H9 (cell line): ENCODE results near the gene GUCY1A1. TPM values are rescaled to one million over a fixed set of nuclear protein-coding genes. Genes with fewer than 3 reads are reported as not detected.

Source experiments
- DNase-seq: peaks from one replicate; pipeline ENCODE4 v3.0.0-alpha.2; 2017
- H2AFZ ChIP-seq: one replicate; pipeline ENCODE4 v1.6.1; 2013; ENCODE audit warnings: mild to moderate bottlenecking, low read length, control low read depth, moderate library complexity
- H2AK5ac ChIP-seq: 2 replicates; pipeline ENCODE4 v1.6.1; 2013; ENCODE audit warnings: low read length, control low read depth, mixed read lengths; ENCODE audit not compliant: insufficient read length
- H2BK120ac ChIP-seq: one replicate; pipeline ENCODE4 v1.6.1; 2013; ENCODE audit warnings: low read depth, mild to moderate bottlenecking, low read length, control low read depth, inconsistent platforms; ENCODE audit not compliant: poor library complexity, severe bottlenecking
- H2BK12ac ChIP-seq: 2 replicates; pipeline ENCODE4 v1.6.1; 2013; ENCODE audit warnings: low read length, control low read depth, mixed read lengths, low read depth; ENCODE audit not compliant: insufficient read length
- H2BK15ac ChIP-seq: 2 replicates; pipeline ENCODE4 v1.6.1; 2013; ENCODE audit warnings: low read depth, low read length, control low read depth
- H2BK20ac ChIP-seq: one replicate; pipeline ENCODE4 v1.6.1; 2013; ENCODE audit warnings: low read depth, mild to moderate bottlenecking, low read length, control low read depth, inconsistent platforms; ENCODE audit not compliant: poor library complexity, severe bottlenecking
- H2BK5ac ChIP-seq: 2 replicates; pipeline ENCODE4 v1.6.1; 2013; ENCODE audit warnings: low read length, control low read depth, mixed read lengths; ENCODE audit not compliant: insufficient read length
- H3K14ac ChIP-seq: 2 replicates; pipeline ENCODE4 v1.6.1; 2013; ENCODE audit warnings: low read length, control low read depth; ENCODE audit not compliant: insufficient read depth
- H3K18ac ChIP-seq: 2 replicates; pipeline ENCODE4 v1.6.1; 2013; ENCODE audit warnings: low read depth, mild to moderate bottlenecking, mixed read lengths, low read length, control low read depth; ENCODE audit not compliant: insufficient read length
- H3K23ac ChIP-seq: 2 replicates; pipeline ENCODE4 v1.6.1; 2013; ENCODE audit warnings: low read length, control low read depth, mixed read lengths, low read depth; ENCODE audit not compliant: insufficient read length
- H3K23me2 ChIP-seq: 2 replicates; pipeline ENCODE4 v1.6.1; 2013; ENCODE audit warnings: low read depth, mild to moderate bottlenecking, mixed read lengths, low read length, control low read depth; ENCODE audit not compliant: insufficient read length, poor library complexity, severe bottlenecking
- H3K27ac ChIP-seq: 2 replicates; pipeline ENCODE4 v1.5.1; 2013; ENCODE audit warnings: low read length, control low read depth, mixed read lengths, low read depth; ENCODE audit not compliant: insufficient read length
- H3K27me3 ChIP-seq: 2 replicates; pipeline ENCODE4 v1.6.1; 2013; ENCODE audit warnings: low read length, control low read depth, inconsistent platforms; ENCODE audit not compliant: insufficient read depth
- H3K4ac ChIP-seq: 2 replicates; pipeline ENCODE4 v1.6.1; 2013; ENCODE audit warnings: low read depth, mild to moderate bottlenecking, control low read depth, inconsistent platforms, low read length, moderate library complexity
- H3K4me1 ChIP-seq: 2 replicates; pipeline ENCODE4 v1.6.1; 2013; ENCODE audit warnings: low read length, control low read depth, inconsistent platforms; ENCODE audit not compliant: insufficient read depth
- H3K4me2 ChIP-seq: 2 replicates; pipeline ENCODE4 v1.6.1; 2013; ENCODE audit warnings: low read length, control low read depth, mixed read lengths; ENCODE audit not compliant: insufficient read length, insufficient read depth
- H3K56ac ChIP-seq: 2 replicates; pipeline ENCODE4 v1.6.1; 2013; ENCODE audit warnings: low read depth, mild to moderate bottlenecking, mixed read lengths, low read length, control low read depth; ENCODE audit not compliant: insufficient read length
- H3K79me1 ChIP-seq: 2 replicates; pipeline ENCODE4 v1.6.1; 2013; ENCODE audit warnings: low read depth, mild to moderate bottlenecking, moderate library complexity, low read length, control low read depth, inconsistent platforms; ENCODE audit not compliant: insufficient read depth, poor library complexity, severe bottlenecking
- H3K79me2 ChIP-seq: 2 replicates; pipeline ENCODE4 v1.6.1; 2013; ENCODE audit warnings: low read length, control low read depth, inconsistent platforms; ENCODE audit not compliant: insufficient read depth
- H3K9ac ChIP-seq: 2 replicates; pipeline ENCODE4 v1.6.1; 2013; ENCODE audit warnings: low read length, control low read depth, mixed read lengths; ENCODE audit not compliant: insufficient read length; ENCODE audit errors: extremely low read depth
- H3K9me3 ChIP-seq: one replicate; pipeline ENCODE4 v1.6.1; 2013; ENCODE audit warnings: low read depth, low read length, inconsistent platforms; ENCODE audit not compliant: control insufficient read depth
- H3T11ph ChIP-seq: one replicate; pipeline ENCODE4 v1.6.1; 2013; ENCODE audit warnings: mild to moderate bottlenecking, low read length, control low read depth, inconsistent platforms
- H4K20me1 ChIP-seq: one replicate; pipeline ENCODE4 v1.6.1; 2013; ENCODE audit not compliant: control insufficient read depth, insufficient read length, insufficient read depth
- H4K5ac ChIP-seq: 2 replicates; pipeline ENCODE4 v1.6.1; 2013; ENCODE audit warnings: low read depth, mild to moderate bottlenecking, mixed read lengths, low read length, control low read depth; ENCODE audit not compliant: insufficient read length
- H4K8ac ChIP-seq: replicated peaks from 2 replicates; pipeline ENCODE4 v1.6.1; 2013; ENCODE audit warnings: low read length, control low read depth, mixed read lengths, low read depth; ENCODE audit not compliant: insufficient read length
- H4K91ac ChIP-seq: 2 replicates; pipeline ENCODE4 v1.6.1; 2013; ENCODE audit warnings: low read depth, mild to moderate bottlenecking, moderate library complexity, mixed read lengths, low read length, control low read depth; ENCODE audit not compliant: insufficient read length
- H3K27ac Mint-ChIP-seq, 3 experiments: 2 replicates in 2 of 3; 3 replicates in 1 of 3; pipeline ENCODE4 v1.8.0; 2020 to 2021; ENCODE audit warnings: mixed read lengths in 3 of 3, mild to moderate bottlenecking in 1 of 3, moderate library complexity in 1 of 3
- H3K27me3 Mint-ChIP-seq: 2 replicates; pipeline ENCODE4 v1.8.0; 2021; ENCODE audit warnings: low read depth, mild to moderate bottlenecking, moderate library complexity, mixed read lengths
- H3K36me3 Mint-ChIP-seq, 3 experiments: 2 replicates in 2 of 3; 3 replicates in 1 of 3; pipeline ENCODE4 v1.8.0; 2020 to 2021; ENCODE audit warnings: low read depth in 3 of 3, mixed read lengths in 3 of 3; ENCODE audit not compliant: insufficient read depth in 1 of 3
- H3K4me1 Mint-ChIP-seq, 2 experiments: 2 replicates each; pipeline ENCODE4 v1.8.0; 2020; ENCODE audit warnings: mixed read lengths in 2 of 2
- H3K4me3 Mint-ChIP-seq, 2 experiments: 2 replicates in 1 of 2; 3 replicates in 1 of 2; pipeline ENCODE4 v1.8.0; 2020 to 2021; ENCODE audit warnings: mild to moderate bottlenecking in 2 of 2, mixed read lengths in 2 of 2, moderate library complexity in 1 of 2
- H3K9me3 Mint-ChIP-seq, 2 experiments: 2 replicates in 1 of 2; 3 replicates in 1 of 2; pipeline ENCODE4 v1.8.0; 2020; ENCODE audit warnings: mild to moderate bottlenecking in 2 of 2, mixed read lengths in 2 of 2, moderate library complexity in 1 of 2
- CTCF ChIP-seq: fragments of 200-600 bp; sonication (generic); conservative IDR thresholded peaks from 3 replicates; pipeline ENCODE4 v1.8.0; 2021; ENCODE audit warnings: antibody characterized with exemption, mild to moderate bottlenecking
- WGBS: extraction: QIAGEN DNeasy Blood & Tissue Kit; methylation state at CpG from one replicate; pipeline ENCODE4 v1.1.7; 2013; ENCODE audit warnings: missing lambda C conversion rate, low lambda C conversion rate, mixed read lengths; ENCODE audit not compliant: insufficient read length; ENCODE audit errors: extremely low coverage; 5-methylcytosine and 5-hydroxymethylcytosine counted together
- total RNA-seq: library from RNA; stranded (reverse); gene quantifications from 2 replicates; pipeline ENCODE4 v1.2.1, GENCODE V29; 2021

The GUCY1A1 gene
- total RNA-seq, 1 experiment from 2014 or later, result not detected

- H3K18ac ChIP-seq, result no peak overlapping the region
- H2AK5ac ChIP-seq, result no peak overlapping the region
- H4K91ac ChIP-seq, result no peak overlapping the region
- no peak overlapping the region for H4K8ac ChIP-seq
- no peak overlapping the region for H3K4ac ChIP-seq
- no peaks in the 10 kb centered on the region for H3K27me3 ChIP-seq
- H3K9ac ChIP-seq, result no peak overlapping the region
- no peak overlapping the region for H2BK5ac ChIP-seq
- no peak for TF ChIP-seq CTCF
- no CpG with 5 or more reads among the region's 1 CpG for WGBS
- no peaks in the 10 kb centered on the region for H3K4me1 ChIP-seq
- H3K27ac ChIP-seq, result no peak overlapping the region
- H3K79me2 ChIP-seq, result no peaks in the 10 kb centered on the region; the same call in 1 of the 2 replicates
- H2BK20ac ChIP-seq, result no peak overlapping the region
- no peak overlapping the region for H3K4me2 ChIP-seq
- H3K56ac ChIP-seq, result no peak overlapping the region
- H3K23ac ChIP-seq, result no peak overlapping the region
- no peaks in the 10 kb centered on the region for H3K27me3 Mint-ChIP-seq
- H2BK120ac ChIP-seq, result no peak overlapping the region
- DNase-seq, result no peak
- H2BK15ac ChIP-seq, result no peak overlapping the region
- no peaks in the 10 kb centered on the region for H3K9me3 ChIP-seq
- no peaks in the 10 kb centered on the region for H3K36me3 Mint-ChIP-seq
- H2AFZ ChIP-seq, result no peak overlapping the region
- H2BK12ac ChIP-seq, result no peak overlapping the region
- no peaks in the 10 kb centered on the region for H4K20me1 ChIP-seq
- no peak overlapping the region for H3K14ac ChIP-seq
- H3K27ac Mint-ChIP-seq, result no peak overlapping the region
- no peaks in the 10 kb centered on the region for H3K9me3 Mint-ChIP-seq
- no peak overlapping the region for H4K5ac ChIP-seq
- no peaks in the 10 kb centered on the region for H3K23me2 ChIP-seq
- H3K4me3 Mint-ChIP-seq, result no peak overlapping the region
- H3K4me1 Mint-ChIP-seq, result peaks cover 4 to 7% of the 10 kb centered on the region in 2 experiments; a peak in 2 of 4 replicates
- H3K79me1 ChIP-seq, result no peaks in the 10 kb centered on the region
- no peak overlapping the region for H3T11ph ChIP-seq
Observed at GRCh38 chr4:155780775-155781174, 114.1 kb downstream of the GUCY1A1 start.
